Brain pericyte (primary cell): ENCODE measurements around the gene ETNK2.

Source experiments
- DNase-seq: peaks from one replicate; pipeline ENCODE4 v3.0.0-alpha.2; 2012; ENCODE audit warnings: low read depth, low spot score

The ETNK2 gene

GRCh38 chr1:204126956-204127355 is 24.9 kb downstream of the ETNK2 start:
- no peak for DNase-seq

DNA sequence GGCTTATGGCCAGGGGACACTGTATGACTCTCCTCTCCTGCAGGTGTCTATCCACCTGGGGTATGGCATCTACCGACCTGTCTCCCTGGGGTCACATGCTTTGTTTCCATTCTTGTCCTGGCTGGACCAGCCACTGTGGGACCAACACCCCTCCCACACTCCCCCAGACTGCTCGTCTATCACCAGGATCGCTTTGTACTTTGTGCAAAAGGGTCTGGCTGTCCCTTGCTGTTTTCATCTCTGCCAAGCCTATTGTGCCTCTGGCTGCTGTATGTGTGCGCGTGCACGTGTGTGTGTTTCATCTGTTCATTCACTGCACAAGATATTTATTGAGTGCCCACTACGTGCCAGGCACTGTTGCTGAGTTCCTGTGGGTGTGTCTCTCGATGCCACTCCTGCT is 25.5 kb downstream of the ETNK2 start:
- no peak for DNase-seq

DNA sequence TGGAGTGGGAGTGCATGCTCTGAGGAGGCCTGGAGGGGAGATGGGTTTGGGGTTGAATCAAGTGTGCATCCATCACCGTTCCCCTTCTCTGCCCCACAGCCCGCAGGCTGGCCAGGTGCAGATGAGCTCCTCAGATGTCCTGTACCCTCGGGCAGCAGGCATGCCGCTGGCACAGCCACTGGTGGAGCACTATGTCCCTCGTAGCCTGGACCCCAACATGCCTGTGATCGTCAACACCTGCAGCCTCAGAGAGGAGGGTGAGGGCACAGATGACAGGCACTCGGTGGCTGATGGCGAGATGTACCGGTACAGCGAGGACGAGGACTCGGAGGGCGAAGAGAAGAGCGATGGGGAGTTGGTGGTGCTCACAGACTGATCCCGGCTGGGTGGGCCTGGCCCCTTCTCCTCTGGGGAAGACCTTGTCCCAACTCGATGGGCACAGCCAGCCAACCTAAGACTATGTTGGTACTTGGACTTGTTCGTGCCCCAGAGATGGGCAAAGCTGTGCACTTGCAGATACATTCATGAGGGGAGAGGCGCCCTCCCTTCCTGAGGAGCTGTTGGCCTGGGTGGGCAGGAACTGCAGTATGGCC is 26.0 kb downstream of the ETNK2 start:
- DNase-seq = no peak

DNA sequence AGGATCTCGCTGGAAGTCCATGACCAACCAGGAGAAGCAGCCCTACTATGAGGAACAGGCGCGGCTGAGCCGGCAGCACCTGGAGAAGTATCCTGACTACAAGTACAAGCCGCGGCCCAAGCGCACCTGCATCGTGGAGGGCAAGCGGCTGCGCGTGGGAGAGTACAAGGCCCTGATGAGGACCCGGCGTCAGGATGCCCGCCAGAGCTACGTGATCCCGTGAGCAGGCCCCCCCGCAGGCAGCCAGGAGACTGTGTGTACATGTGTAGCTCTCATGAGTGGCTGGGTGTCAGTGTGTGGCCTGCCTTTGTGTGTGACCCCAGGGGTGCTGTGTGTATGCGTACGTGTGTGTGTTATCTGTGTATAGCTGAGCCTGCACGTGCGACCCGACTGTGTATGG is 27.2 kb downstream of the ETNK2 start:
- no peak for DNase-seq

DNA sequence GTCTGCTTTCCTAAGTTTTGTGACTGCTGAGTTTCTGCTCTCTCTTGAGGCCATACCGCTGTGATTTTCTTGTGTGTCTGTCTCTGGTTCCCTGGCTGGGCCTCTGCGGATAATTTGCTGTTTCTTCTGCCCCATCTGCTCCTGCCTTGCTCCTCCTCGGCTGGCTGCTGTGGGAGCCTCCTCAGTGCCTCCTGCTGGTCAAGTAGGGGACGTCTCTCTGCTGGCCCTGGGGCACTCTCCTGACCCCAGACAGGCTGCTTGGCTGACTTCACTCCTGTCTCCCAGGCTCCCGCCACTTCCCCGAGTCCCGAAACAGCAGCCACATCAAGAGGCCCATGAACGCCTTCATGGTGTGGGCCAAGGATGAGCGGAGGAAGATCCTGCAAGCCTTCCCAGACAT is 28.5 kb downstream of the ETNK2 start:
- no peak for DNase-seq

GRCh38 chr1:204121840-204122555 is 29.8 kb downstream of the ETNK2 start:
- no peak for DNase-seq

DNA sequence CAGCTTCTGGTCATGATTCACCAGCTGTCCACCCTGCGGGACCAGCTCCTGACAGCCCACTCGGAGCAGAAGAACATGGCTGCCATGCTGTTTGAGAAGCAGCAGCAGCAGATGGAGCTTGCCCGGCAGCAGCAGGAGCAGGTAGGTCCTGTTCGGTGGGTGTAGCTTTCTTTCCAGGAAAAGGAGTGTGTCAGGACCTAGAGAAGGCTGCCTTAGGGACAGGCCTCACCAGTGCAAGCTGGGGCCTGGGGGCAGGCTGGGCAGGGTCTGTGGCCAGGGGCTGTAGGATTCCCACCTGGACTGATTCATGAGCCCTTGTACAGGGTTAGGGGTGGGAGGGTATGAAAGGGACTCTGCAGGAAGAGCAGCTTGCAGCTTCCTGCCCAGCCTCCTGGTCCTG is 35.3 kb downstream of the ETNK2 start:
- no peak for DNase-seq

DNA sequence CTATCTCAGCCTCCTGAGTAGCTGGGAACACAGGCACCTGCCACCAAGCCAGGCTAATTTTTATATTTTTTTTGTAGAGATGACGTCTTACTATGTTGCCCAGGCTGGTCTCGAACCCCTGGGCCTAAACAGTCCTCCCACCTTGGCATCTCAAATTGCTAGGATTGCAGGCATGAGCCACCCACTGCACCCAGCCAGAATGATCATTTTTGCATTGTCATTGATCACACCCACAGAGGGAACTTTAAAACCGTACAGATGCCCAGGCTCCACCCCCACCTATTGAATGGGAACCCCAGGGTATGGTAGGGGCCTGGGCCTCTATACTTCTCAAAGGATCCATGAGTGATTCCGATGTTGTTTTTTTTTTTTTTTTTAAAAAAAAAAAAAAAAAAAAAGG is 36.7 kb downstream of the ETNK2 start:
- no peak for DNase-seq

GRCh38 chr1:204114606-204115005 is 37.2 kb downstream of the ETNK2 start:
- no peak for DNase-seq

DNA sequence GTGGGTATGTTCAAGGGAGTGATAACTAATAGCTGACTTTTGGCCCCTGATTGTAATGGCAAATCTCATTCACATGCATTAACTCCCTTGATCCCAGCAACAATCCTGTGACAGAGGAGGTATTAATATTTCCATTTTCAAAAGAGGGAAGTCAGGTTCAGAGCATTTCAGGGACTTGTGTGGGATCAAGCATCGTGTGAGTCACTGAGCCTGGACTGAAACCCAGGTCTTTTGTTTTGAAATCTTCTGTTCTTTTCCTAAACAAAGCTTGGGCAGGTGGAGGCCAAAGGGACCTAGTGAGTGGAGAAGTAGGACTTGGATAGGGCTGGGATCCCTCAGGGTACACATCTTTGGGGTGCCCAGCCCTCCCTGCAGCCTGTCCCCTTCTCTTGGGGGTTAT is 37.9 kb downstream of the ETNK2 start:
- no peak for DNase-seq

GRCh38 chr1:204112876-204113730 is 38.7 kb downstream of the ETNK2 start:
- DNase-seq = no peak

DNA sequence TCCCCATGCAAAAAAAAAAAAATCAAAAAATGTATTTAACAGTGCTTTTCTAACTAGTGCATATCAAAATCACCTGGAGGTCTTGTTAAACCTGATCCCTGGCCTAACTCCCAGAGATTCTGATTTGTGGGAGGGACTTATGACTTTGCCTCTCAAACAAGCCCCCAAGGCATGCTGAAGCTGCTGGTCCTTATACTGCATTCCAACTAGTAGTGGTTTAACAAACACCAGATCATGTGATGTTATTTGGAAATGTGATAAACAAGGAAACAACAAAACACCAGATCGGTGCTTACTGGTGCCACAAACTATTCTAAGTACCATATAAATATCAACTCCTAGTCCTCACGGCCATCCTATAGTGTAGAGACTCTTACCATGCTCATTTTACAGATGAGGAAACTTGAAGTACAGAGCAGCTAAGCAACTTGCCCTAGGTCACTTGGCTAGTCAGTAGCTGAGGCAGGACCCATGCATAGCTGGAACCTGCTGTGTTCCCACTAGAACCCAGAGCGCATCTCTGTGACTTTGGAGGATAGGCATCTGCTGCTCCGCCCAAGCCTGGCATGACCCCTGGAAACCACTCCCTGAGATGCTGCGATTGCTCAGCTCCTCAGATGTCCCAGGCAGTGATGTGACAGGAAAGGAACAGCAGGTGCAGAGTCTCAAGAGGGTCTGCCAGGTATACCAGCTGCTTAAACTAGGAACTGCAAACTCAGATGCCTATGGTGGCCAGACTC is 40.8 kb downstream of the ETNK2 start:
- DNase-seq = no peak

GRCh38 chr1:204108312-204109141 is 43.3 kb downstream of the ETNK2 start:
- DNase-seq = no peak

DNA sequence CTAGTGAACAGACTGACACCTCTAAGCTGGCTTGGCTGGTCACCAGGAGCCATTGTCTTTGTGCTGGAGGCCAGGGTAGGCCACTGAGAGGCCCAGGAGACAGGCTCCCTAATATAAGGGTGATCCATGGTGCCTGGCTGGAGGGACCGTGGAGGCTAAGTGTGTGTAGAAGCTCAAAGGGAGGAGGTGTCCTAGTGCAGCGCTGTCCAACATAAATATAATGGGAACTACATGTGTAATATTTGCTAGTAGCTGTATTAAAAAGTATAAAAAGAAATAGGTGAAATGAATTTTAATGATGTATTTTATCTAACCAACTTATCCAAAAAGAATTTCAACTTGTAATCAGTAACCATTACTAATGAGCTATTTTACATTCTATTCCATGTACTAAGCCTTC is 44.0 kb downstream of the ETNK2 start:
- no peak for DNase-seq

DNA sequence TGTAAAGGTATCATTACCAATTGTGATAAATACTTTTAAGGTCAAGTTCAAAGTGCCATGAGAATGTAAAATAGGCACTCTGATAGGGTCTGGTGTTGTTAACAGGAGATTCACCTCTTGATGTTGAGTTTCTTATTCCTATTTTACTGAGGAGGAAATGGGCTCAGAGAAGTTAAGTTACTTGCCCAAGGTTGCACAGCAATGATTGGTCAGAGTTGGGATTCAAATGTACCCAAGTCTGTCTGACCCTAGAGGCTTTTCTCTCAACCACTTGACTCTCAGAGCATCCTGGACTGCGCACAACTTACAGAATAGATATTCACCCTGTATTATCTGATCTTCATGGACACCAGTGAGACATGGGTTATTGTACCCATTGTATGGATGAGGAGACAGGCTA is 45.0 kb downstream of the ETNK2 start:
- no peak for DNase-seq

- DNase-seq = no peak
These were observed 46.7 kb downstream of the ETNK2 start for GRCh38 chr1:204105131-204105515.

DNA sequence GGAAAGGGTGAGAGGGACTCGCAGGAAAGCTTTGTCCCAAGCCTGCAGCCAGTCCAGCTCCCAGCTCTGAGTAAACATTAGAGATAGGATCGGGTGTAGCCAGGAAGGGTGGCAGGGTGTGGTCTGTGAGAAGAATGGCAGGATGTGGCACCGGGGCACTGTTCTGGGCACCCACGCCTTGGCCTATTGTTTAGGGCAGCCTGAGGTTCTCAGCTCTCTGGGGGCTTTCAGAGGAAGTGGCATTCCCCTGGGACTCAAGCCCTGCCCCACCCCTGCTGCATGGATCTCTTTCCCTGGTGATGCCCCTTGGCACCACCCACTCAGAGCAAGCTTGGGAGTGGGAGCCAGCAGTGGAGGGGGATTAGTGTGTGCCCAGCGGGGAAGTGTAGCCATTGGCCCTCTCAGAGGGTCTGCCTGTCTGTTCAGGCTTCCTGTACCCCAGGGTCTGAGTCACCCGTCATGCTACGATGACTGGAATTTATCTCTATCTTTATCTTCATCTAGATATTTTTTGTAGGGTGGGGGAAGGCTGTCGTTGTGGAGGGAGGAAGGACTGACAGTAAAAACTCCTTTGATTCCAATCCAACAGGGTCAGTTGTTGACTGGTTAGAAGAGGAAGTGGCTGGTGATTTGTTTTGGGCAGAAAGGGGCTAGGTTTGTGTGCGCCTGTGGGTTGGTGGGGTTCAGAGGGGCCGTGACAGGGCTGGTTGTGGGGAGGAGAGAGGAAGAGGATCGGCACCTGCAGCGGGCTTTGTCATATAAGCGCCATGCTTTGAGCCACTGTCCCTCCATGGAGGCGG is 47.3 kb downstream of the ETNK2 start:
- no peak for DNase-seq

DNA sequence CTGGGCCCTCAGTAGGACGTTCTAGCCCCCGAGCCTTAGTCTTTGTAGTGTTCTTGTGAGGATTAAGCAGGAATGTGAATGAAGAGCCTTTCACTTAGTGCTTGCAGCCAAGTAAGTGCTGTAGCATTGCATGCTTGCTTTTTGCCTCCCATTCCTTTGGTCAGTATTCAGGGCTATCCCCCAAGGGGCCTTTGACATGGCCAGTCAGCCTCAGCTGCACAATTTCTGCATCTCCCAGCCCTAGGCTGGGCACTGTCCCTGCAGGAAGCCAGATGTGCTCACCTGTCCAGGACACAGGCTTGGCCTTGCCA is 48.5 kb downstream of the ETNK2 start:
- DNase-seq = no peak

DNA sequence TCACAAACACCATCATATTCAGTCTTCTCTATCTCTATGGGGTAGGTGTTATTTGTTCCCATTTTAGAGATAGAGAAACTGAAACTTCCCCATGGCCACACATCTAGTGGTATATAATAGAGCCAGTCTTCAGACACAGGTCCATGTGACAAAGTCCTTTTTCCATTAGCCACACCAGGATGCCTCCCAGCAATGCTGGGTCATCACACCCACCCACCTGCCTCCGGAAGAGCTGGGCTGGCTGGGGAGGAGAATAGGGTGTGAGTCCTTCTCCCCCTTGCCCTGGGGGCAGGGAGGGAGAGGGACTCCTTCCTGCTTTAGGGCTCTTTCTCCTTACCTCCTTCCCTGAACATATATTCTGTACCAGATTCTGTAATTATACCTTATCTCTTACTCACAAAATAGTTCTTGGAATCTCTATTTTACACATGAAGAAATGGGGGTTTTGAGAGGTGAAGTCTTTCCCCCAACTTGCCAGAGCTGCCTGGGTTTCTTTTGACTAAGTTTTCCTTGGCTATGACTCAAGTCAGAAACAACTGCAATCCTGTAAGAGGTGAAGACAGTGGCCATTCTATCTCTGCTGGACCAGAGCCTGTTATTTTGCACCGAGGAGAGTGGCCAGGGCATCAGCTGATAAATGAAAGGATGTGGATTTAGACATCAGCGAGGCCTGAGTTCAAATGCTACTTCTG is 49.0 kb downstream of the ETNK2 start:
- DNase-seq = no peak

DNA sequence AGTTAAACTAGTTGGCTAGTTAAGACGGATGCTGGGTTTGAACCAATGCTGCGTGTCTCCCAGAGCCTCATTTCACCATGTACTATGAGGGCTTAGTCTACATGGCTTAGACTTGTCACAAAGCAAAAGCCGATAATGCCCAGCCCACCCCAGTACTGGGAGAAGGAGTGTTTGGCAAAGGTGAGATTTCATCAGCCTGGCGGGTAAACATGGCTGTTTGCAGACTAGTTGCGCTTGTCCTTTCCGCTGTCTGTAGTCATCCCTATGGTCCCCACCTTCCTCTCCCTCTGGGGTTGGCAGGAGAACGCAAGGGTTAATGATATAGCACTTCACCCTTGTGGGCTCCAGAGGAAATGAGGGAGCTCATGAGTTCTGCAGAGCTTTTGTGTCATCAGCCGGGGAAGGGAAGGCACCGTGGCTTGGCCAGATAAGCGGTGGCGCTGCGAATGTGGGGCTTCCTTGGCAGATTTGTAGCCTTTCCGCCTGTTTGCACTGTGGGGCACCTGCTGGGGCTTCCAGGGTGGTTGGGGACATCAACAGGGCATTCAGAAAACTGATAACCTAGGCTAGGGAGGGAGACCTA is 49.7 kb downstream of the ETNK2 start:
- DNase-seq = no peak
